Measurements from ENCODE around the gene DIAPH1.

DIAPH1 gene

GRCh38 chr5:141476132-141476911, 142.5 kb downstream of the DIAPH1 start:
- FAIRE-seq, result no peak

GRCh38 chr5:141475625-141476131, 143.1 kb downstream of the DIAPH1 start, which contains the start of gene PCDHGC3:
TSS of gene PCDHGC3 (plus strand) at chr5:141475966. CDS start at chr5:141476117, 151 bp downstream.
- peak; percentile 90 for FAIRE-seq

- no peak for FAIRE-seq
Measured at GRCh38 chr5:141465351-141465750, 153.4 kb downstream of the DIAPH1 start.
